IPS-18c (cell line): ENCODE results near the gene TMEM39A.

Experiments used
- H3K4me3 ChIP-seq: 2 replicates; pipeline ENCODE4 v1.7.0; 2013; ENCODE audit warnings: low read depth, mild to moderate bottlenecking, low read length, moderate library complexity; ENCODE audit not compliant: insufficient read depth
- H3K9me3 ChIP-seq: one replicate; pipeline ENCODE4 v1.6.1; 2013; ENCODE audit warnings: mild to moderate bottlenecking, low read length, moderate library complexity; ENCODE audit not compliant: control insufficient read depth, insufficient read depth

The TMEM39A gene

GRCh38 chr3:119470866-119471265 is 7.5 kb upstream of the TMEM39A start:
- H3K9me3 ChIP-seq, result no peaks in the 10 kb centered on the region
- no peak overlapping the region for H3K4me3 ChIP-seq

GRCh38 chr3:119469418-119470189 is 6.2 kb upstream of the TMEM39A start:
- H3K9me3 ChIP-seq, result no peaks in the 10 kb centered on the region
- peak overlapping the region; percentile 98 for H3K4me3 ChIP-seq

- Histone ChIP-seq H3K4me3 (no peak overlapping the region), H3K9me3 (no peaks in the 10 kb centered on the region)
These were observed 4.6 kb upstream of the TMEM39A start for GRCh38 chr3:119468041-119468440.

- Histone ChIP-seq H3K9me3 (no peaks in the 10 kb centered on the region), H3K4me3 (no peak overlapping the region)
These were observed 6.2 kb downstream of the TMEM39A start for GRCh38 chr3:119457246-119457645.

- Histone ChIP-seq H3K4me3 (no peak overlapping the region), H3K9me3 (no peaks in the 10 kb centered on the region)
These were observed 6.9 kb downstream of the TMEM39A start for GRCh38 chr3:119456469-119456868.

DNA sequence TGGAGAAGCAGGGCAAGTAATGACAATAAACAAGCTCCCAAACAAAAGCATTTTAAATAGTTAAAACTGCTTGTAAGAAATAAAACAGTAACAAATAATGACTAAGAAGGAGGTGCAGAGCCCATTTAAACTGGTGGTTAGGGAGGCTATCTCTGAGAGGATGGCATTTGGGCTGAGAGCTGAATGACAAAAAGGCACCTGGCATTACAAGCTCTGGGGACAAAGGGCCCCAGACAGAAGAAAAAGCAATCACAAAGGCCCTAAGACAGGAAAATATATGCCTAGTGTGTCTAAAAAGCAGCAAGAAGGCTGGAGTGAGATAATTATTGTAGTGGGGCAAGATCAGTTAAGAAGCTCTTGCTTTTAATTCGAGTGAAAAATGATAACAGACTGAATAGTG is 9.6 kb downstream of the TMEM39A start:
- no peaks in the 10 kb centered on the region for H3K9me3 ChIP-seq
- H3K4me3 ChIP-seq, result no peak overlapping the region

- Histone ChIP-seq H3K4me3 (no peak overlapping the region), H3K9me3 (no peaks in the 10 kb centered on the region)
These were observed 18.8 kb downstream of the TMEM39A start for GRCh38 chr3:119444590-119444989.

GRCh38 chr3:119443179-119443578 is 20.2 kb downstream of the TMEM39A start:
- Histone ChIP-seq H3K4me3 (no peak overlapping the region), H3K9me3 (no peaks in the 10 kb centered on the region)

- Histone ChIP-seq H3K4me3 (no peak overlapping the region), H3K9me3 (no peaks in the 10 kb centered on the region)
These were observed 25.6 kb downstream of the TMEM39A start for GRCh38 chr3:119437691-119438258.

DNA sequence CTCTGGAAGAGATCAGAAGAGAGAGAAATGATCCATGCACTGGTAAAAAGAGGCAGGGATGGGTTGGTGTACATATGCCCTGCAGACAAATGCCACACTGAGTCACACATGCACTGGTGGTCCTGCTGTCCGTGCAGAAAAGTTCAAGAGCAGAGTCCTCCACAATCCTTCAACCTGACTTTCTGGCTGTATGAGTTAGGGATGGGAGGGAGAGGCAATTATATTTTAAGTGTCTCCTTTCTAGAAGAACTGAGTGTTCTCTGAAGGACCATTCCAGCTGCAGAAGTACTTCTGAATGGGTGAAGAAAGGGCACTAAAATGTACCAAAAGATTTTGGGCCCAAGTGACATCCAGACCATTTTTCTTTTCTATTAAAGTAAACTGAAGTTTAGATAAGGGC is 26.4 kb downstream of the TMEM39A start:
- no peak overlapping the region for H3K4me3 ChIP-seq
- no peaks in the 10 kb centered on the region for H3K9me3 ChIP-seq

DNA sequence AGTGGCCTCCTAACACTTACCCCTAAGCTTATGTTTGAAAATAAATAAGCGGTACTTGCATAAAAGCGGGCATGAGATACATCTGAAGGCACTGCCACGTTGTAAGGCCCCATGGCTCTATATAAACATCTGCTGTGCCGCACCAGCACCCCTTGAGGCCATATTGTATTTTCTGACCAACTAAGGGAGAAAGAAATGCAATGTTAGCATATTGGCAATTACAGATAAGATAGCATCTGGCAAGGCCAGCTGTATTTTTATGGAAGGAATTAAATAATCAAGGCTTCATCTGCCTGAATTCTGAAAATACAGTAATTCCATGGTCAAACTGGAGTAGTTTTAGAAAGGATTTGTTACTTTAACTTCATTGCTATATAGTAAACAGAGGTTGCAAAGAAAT is 28.7 kb downstream of the TMEM39A start:
- Histone ChIP-seq H3K9me3 (no peaks in the 10 kb centered on the region), H3K4me3 (no peak overlapping the region)

DNA sequence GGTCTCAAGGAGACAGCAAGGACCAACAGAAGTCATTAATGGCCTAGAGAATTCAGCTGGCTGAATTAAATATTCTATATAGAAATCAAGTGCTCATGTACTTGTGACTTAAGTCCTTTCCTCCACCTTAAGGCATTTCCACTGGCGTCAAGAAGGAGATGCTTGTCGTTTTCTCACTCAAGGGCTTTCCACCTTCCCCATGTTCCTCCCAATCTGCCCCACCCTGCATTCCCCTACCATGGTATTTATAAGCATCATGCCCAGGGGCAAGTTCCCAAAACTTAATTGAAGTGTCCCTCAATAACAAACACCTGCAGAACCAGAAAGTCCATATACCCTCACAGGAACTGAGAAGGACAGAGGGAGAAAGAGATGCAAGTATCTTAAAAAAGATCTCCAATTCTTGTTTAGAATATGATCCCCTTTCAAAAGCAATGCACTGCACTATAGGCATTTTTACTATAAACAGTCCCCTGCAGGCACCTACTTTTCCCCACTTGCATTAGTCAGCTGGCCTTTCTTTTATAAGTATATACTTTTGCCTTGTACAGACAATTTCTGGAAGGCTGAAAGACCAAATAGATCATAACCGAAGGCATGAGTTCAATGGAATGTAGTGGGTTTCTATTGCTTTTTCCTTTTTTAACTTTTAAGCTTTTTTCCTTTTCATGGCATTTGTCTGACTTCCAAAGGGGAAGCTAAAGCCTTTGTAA is 29.6 kb downstream of the TMEM39A start:
- no peaks in the 10 kb centered on the region for H3K9me3 ChIP-seq

DNA sequence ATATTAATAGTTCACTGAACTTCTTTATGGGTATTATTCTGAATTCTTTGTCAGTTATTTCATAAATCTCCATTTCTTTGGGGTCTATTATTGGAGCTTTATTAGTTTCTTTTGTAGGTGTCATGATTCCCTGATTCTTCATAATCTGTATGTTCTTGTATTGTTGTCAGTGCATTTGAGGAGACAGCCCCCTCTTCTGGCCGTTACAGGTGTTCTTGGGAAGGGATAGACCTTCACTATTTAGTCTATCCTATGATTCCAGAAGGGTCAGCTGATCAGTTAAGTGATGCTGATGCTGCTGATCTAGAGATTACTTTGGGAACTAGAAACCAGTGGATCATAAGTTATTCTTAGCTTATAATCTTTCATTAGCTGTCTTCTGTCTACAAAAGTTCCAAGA is 34.9 kb downstream of the TMEM39A start:
- Histone ChIP-seq H3K9me3 (no peaks in the 10 kb centered on the region), H3K4me3 (no peak overlapping the region)

More for the DNA sequence above, 29.6 kb downstream of the TMEM39A start:
- H3K4me3 ChIP-seq, result no peak overlapping the region

DNA sequence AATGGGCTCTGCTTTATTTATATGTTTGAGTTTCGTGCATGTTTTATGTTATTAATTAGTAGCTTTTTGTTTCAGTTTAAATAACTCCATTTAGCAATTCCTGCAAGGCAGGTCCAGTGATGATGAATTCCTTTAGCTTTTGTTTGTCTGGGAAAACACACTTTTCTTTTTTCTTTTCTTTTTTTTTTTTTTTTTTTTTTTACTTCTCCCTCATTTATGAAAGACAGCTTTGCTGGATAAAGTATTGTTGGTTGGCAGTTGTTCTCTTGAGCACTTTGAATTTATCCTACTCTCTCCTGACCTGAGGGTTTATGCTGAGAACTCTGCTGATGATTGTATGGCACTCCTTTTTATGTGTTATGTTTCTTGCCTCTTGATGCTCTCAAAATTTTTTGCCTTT is 35.7 kb downstream of the TMEM39A start:
- Histone ChIP-seq H3K4me3 (no peak overlapping the region), H3K9me3 (no peaks in the 10 kb centered on the region)

DNA sequence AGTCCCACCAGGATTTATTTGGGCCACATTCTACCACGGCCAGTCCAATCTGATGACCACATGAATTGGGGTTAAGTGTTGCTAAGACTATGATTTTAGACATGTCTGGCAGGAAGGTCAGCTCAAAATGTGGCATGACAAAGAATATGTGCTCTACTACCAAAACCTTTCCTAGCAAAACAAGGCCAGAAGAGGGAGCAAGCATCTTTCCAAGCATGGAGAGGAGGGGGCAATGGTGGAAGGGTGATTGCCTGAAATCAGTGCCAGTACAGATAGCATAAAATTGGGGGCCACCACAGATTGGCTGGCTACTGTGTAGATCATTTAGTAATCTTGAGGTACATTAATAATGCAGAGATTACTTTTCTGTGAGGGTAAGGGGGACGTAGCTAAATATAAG is 43.2 kb downstream of the TMEM39A start:
- Histone ChIP-seq H3K4me3 (no peak overlapping the region), H3K9me3 (no peaks in the 10 kb centered on the region)

- H3K9me3 ChIP-seq, result no peaks in the 10 kb centered on the region
- H3K4me3 ChIP-seq, result no peak overlapping the region
These were observed 44.8 kb downstream of the TMEM39A start for GRCh38 chr3:119418641-119419040.

GRCh38 chr3:119417771-119418512 is 45.5 kb downstream of the TMEM39A start:
- Histone ChIP-seq H3K4me3 (no peak overlapping the region), H3K9me3 (no peaks in the 10 kb centered on the region)

DNA sequence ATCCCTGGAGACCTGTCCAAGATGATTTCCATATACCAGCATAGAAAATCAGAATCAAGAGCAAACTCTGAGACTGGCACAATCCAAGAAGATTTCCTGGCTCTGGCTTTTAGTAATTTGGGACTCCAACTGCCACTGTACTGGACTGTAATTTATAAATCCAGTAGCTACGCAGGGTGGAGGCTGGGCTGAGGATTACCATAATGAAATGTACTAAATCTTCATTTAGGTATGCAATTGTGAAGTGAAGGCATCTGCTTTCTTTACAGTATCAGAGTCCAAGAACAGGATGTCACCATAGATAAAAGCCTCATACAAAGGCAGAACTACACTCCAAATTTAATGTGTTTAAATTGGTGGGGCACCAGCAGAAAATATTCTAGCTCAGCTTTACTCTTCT is 46.5 kb downstream of the TMEM39A start:
- Histone ChIP-seq H3K9me3 (peaks cover 2% of the 10 kb centered on the region), H3K4me3 (no peak overlapping the region)
